ENCODE measurements around the gene MFN2. TPM values are rescaled to one million over a fixed set of nuclear protein-coding genes. Genes with fewer than 3 reads are reported as not detected.

The MFN2 gene
- total RNA-seq, 1 donor from 2014 or later = 71.4 TPM

DNA sequence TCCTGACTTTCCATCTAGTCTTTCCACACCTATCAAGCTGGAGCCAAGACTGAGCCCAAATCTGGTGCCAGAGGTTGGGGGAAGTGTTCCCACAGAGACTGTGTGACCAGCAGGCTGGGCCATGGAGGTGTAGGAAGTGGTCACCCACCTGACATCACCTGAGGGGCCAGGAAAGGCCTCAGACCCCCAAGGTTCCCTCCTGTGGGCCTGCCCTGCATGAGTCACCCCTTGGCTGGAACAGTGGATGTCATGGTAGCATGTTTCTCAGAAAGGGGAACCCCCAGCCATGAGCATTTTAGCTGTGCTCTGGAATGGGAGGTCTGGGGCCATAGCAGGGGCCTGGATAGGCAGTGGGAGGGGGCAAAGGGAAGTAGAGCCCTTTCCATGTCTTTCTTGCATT lies 77.1 kb downstream of the MFN2 start:
- no peak overlapping the region for H3K27ac Mint-ChIP-seq
- H3K27me3 Mint-ChIP-seq = peaks cover 27% of the 10 kb centered on the region
- H3K9me3 Mint-ChIP-seq = no peaks in the 10 kb centered on the region

DNA sequence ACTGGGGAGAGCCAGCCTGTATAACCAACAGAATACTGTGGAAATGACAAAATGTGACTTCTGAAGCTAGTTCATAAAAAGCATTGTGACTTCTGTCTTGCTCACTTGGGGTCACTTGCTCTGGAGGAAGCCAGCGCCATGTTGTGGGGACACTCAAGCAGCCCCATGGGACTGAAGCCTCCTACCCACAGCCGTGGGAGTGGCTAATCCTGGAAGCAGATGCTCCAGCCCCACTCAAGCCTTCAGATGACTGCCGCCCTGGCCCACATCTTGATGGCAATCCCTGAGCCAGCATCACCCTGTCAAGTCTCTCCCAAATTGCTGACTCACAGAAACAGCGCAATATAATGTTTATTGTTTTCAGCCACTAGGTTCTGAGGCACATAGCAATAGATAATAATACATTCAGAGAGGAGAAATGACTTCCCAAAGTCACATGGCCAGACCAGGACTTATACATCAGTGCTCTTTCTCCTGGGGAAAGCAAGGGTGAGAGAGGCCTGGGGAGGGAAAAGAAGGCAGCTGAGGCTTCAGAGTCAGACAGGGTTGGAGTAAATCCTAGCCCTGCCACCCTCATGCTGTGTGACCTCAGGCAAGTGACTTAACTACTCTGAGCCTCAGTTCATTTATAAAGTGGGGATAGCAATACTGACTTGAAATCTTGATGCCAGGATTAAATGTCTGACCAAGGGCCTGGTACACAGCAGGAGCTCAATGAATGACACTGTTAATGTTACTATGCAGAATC lies 77.9 kb downstream of the MFN2 start:
- Mint-ChIP-seq H3K27ac (no peak overlapping the region), H3K4me1 (ENCODE audit: unreplicated experiment) (peaks cover 5% of the 10 kb centered on the region), H3K9me3 (no peaks in the 10 kb centered on the region), H3K4me3 (no peak overlapping the region), H3K36me3 (no peaks in the 10 kb centered on the region), H3K27me3 (peaks cover 33% of the 10 kb centered on the region)
- DNase-seq (ENCODE audit: extremely low spot score, unreplicated experiment) = no peak
- TF ChIP-seq, protein P1, sequence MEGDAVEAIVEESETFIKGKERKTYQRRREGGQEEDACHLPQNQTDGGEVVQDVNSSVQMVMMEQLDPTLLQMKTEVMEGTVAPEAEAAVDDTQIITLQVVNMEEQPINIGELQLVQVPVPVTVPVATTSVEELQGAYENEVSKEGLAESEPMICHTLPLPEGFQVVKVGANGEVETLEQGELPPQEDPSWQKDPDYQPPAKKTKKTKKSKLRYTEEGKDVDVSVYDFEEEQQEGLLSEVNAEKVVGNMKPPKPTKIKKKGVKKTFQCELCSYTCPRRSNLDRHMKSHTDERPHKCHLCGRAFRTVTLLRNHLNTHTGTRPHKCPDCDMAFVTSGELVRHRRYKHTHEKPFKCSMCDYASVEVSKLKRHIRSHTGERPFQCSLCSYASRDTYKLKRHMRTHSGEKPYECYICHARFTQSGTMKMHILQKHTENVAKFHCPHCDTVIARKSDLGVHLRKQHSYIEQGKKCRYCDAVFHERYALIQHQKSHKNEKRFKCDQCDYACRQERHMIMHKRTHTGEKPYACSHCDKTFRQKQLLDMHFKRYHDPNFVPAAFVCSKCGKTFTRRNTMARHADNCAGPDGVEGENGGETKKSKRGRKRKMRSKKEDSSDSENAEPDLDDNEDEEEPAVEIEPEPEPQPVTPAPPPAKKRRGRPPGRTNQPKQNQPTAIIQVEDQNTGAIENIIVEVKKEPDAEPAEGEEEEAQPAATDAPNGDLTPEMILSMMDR (conservative IDR thresholded peaks at IDR 0.05) = no peak

More for the DNA sequence above, 77.1 kb downstream of the MFN2 start:
- no peaks in the 10 kb centered on the region for H3K36me3 Mint-ChIP-seq
- TF ChIP-seq, protein P1 (conservative IDR thresholded peaks at IDR 0.05) = no peak
- peaks cover 11% of the 10 kb centered on the region for H3K4me1 Mint-ChIP-seq (ENCODE audit: unreplicated experiment)
- DNase-seq (ENCODE audit: extremely low spot score, unreplicated experiment) = no peak
- no peak overlapping the region for H3K4me3 Mint-ChIP-seq

DNA sequence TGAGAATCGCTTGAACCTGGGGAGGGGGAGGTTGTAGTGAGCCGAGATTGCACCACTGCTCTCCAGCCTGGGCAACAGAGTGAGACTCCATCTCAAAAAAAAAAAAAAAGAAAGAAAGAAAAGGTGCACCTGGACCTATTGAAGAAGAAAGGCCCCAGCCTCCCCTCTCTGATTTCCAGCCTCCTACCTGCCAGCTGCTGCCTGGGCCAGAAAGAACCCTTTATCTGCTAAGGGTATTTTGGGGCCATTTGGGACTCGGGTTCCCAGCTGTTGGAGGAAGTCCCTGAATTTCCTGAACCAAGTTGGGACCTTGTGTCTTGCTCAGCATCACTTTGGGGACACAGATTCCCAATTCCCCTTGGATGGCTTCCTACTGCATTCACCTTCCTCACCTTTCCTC lies 79.0 kb downstream of the MFN2 start:
- Mint-ChIP-seq H3K36me3 (no peaks in the 10 kb centered on the region), H3K4me1 (ENCODE audit: unreplicated experiment) (no peaks in the 10 kb centered on the region), H3K27ac (no peak overlapping the region), H3K9me3 (no peaks in the 10 kb centered on the region), H3K27me3 (peaks cover 42% of the 10 kb centered on the region), H3K4me3 (no peak overlapping the region)
- TF ChIP-seq, protein P1 (conservative IDR thresholded peaks at IDR 0.05) = no peak
- DNase-seq (ENCODE audit: extremely low spot score, unreplicated experiment) = no peak

DNA sequence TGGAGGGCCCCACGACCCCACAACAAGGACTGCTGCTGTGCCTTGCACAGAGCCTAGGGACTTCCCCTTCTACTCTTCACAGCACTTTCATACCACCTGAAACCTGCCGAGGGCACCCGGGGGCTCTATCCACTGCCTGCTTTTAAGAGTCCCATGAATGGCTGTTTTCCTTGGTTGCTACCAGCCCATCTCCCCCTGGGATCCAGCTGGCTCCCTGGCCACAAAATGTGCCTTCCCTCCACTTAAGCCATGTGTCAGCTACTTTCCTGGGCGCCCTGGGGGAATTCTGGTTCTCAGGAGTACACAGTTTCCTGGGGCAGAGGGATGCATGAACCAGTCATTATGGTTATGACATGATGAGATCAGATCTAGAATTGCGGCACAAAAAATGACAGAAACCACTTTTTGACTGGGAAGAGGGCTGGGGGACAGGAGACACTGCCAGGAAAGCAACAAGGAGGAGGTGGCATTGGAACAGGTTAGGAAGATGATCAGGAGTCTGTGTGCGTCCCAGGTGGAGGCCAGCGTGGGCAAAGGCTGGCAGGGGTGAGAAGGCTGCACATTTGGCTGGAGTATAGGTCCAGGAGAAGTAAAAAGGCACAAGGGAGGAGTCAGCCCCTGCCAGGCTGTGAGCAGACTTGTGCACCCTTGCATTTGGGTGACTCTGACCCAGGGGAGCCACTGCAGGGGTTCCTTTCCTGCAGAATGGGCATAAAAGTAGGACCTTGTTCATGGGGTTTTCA lies 79.6 kb downstream of the MFN2 start:
- DNase-seq (ENCODE audit: extremely low spot score, unreplicated experiment) = no peak
- Mint-ChIP-seq H3K9me3 (no peaks in the 10 kb centered on the region), H3K36me3 (no peaks in the 10 kb centered on the region), H3K4me1 (ENCODE audit: unreplicated experiment) (no peaks in the 10 kb centered on the region), H3K27ac (no peak overlapping the region), H3K4me3 (no peak overlapping the region), H3K27me3 (peaks cover 49% of the 10 kb centered on the region)
- TF ChIP-seq, protein P1 (conservative IDR thresholded peaks at IDR 0.05) = no peak

DNA sequence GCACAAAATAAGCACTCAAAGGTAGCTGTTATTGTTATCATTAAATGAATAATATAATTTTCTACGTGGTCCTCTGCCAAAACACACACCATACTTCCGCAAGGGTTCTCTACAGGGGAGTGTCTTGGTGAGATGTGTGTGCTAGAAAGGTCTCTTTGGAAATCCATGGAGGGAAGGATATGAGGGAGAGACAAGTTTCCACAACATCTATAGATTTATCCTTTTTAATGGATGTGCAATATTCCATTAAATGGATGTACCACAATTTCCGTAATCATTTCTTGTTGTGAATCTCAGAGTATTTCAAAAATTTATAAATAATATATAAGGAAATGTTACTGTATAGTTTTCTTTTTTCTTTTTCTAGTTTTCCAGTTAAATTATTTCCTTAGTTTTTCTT lies 80.3 kb downstream of the MFN2 start:
- H3K27me3 Mint-ChIP-seq = peaks cover 53% of the 10 kb centered on the region
- H3K4me3 Mint-ChIP-seq = no peak overlapping the region
- TF ChIP-seq, protein P1 (conservative IDR thresholded peaks at IDR 0.05) = no peak
- H3K36me3 Mint-ChIP-seq = no peaks in the 10 kb centered on the region
- no peak for DNase-seq (ENCODE audit: extremely low spot score, unreplicated experiment)
- H3K9me3 Mint-ChIP-seq = no peaks in the 10 kb centered on the region
- no peak overlapping the region for H3K27ac Mint-ChIP-seq
- no peaks in the 10 kb centered on the region for H3K4me1 Mint-ChIP-seq (ENCODE audit: unreplicated experiment)

Small RNAs within 50 kb of the gene (microRNA-seq; reads per million reads assigned to microRNA genes)
- gene MIR6729 = 0.83 reads per million

Other genes starting within 250 kb of the MFN2 start
- gene AGTRAP, start 244.3 kb upstream of the MFN2 start, total RNA-seq (ENCODE audit: low replicate concordance) = 38.0 and 38.6 TPM in 2 replicates
- 0.40 TPM in 1 of 2 replicates, not detected in the other for gene C1orf167, start 218.3 kb upstream of the MFN2 start, total RNA-seq (ENCODE audit: low replicate concordance)
- 30.1 and 33.4 TPM in 2 replicates for gene MTHFR, start 174.5 kb upstream of the MFN2 start, total RNA-seq (ENCODE audit: low replicate concordance)
- gene CLCN6, start 174.3 kb upstream of the MFN2 start, total RNA-seq (ENCODE audit: low replicate concordance) = 21.3 and 31.1 TPM in 2 replicates
- gene NPPA, start 132.7 kb upstream of the MFN2 start, total RNA-seq (ENCODE audit: low replicate concordance) = not detected in 2 replicates
- gene NPPB, start 121.5 kb upstream of the MFN2 start, total RNA-seq (ENCODE audit: low replicate concordance) = 0.71 and 1.7 TPM in 2 replicates
- gene KIAA2013, start 54.0 kb upstream of the MFN2 start, total RNA-seq (ENCODE audit: low replicate concordance) = 39.5 and 50.3 TPM in 2 replicates
- gene PLOD1, start 45.7 kb upstream of the MFN2 start, total RNA-seq (ENCODE audit: low replicate concordance) = 81.8 and 110 TPM in 2 replicates
- 24.0 and 37.6 TPM in 2 replicates for gene MIIP, start 39.1 kb downstream of the MFN2 start, total RNA-seq (ENCODE audit: low replicate concordance)
- gene TNFRSF8, start 82.9 kb downstream of the MFN2 start, total RNA-seq (ENCODE audit: low replicate concordance) = 0.07 and 0.14 TPM in 2 replicates
- gene TNFRSF1B, start 186.5 kb downstream of the MFN2 start, total RNA-seq (ENCODE audit: low replicate concordance) = 2.4 and 3.3 TPM in 2 replicates
- gene VPS13D, start 249.6 kb downstream of the MFN2 start, total RNA-seq (ENCODE audit: low replicate concordance) = 43.4 and 49.0 TPM in 2 replicates

All from type B pancreatic cell (in vitro differentiated cells).